HepG2 (cell line): ENCODE data around the gene MTFP1. TPM values are rescaled to one million over a fixed set of nuclear protein-coding genes. Genes with fewer than 3 reads are reported as not detected.

ENCODE experiments used
- ATAD3A ChIP-seq: sonication (generic); formaldehyde crosslinking; IDR thresholded peaks from 2 replicates; pipeline ENCODE4 v1.4.0; 2020; ENCODE audit warnings: missing genetic modification reagents
- HNRNPLL ChIP-seq: fragments of 200-400 bp; formaldehyde crosslinking; IDR thresholded peaks from 2 replicates; pipeline ENCODE4 v1.6.1; 2017; ENCODE audit warnings: mild to moderate bottlenecking, low read depth, low read length; ENCODE audit not compliant: poor library complexity, severe bottlenecking
- KLF12 ChIP-seq: sonication (generic); formaldehyde crosslinking; IDR thresholded peaks from 2 replicates; pipeline ENCODE4 v1.4.0; 2020; ENCODE audit warnings: missing genetic modification reagents, borderline replicate concordance
- MATR3 ChIP-seq: sonication (generic); formaldehyde crosslinking; IDR thresholded peaks from 2 replicates; pipeline ENCODE4 v1.4.0; 2020; ENCODE audit warnings: missing genetic modification reagents
- SOX5 ChIP-seq: IDR thresholded peaks from 2 replicates; pipeline ENCODE4 v1.6.1; 2016; ENCODE audit warnings: borderline replicate concordance
- SP1 ChIP-seq, 2 experiments: fragments of 450-650 bp in 1 of 2; sonication (generic) in 1 of 2; formaldehyde crosslinking in 1 of 2; IDR thresholded peaks; 2 replicates each; pipeline versions ENCODE4 v1.4.0 to v1.6.1; 2016 to 2020; ENCODE audit warnings: missing genetic modification reagents in 1 of 2
- SP4 ChIP-seq: sonication (generic); formaldehyde crosslinking; IDR thresholded peaks from 2 replicates; pipeline ENCODE4 v1.8.1; 2023; ENCODE audit warnings: mild to moderate bottlenecking, missing genetic modification reagents
- ZNF225 ChIP-seq: sonication (generic); formaldehyde crosslinking; IDR thresholded peaks from 2 replicates; pipeline ENCODE4 v1.4.0; 2020; ENCODE audit warnings: mild to moderate bottlenecking, missing genetic modification reagents
- ZNF441 ChIP-seq: sonication (generic); formaldehyde crosslinking; IDR thresholded peaks from 2 replicates; pipeline ENCODE4 v1.7.0; 2021; ENCODE audit warnings: missing genetic modification reagents, borderline replicate concordance
- ZNF770 ChIP-seq: sonication (generic); formaldehyde crosslinking; IDR thresholded peaks from 2 replicates; pipeline ENCODE4 v1.5.0; 2020; ENCODE audit warnings: mild to moderate bottlenecking, missing genetic modification reagents
- polyA plus RNA-seq, 8 experiments: library from polyadenylated mRNA; depleted of rRNA in 3 of 8; stranded (reverse) in 7 of 8; unstranded in 1 of 8; fragments of >200 nt; fragmentation: Illumina TruSeq in 4 of 8; extraction: Trizol in 4 of 8; gene quantifications; 2 replicates each; pipeline versions ENCODE4 v1.2.1 to v1.2.3, GENCODE V29; 2011 to 2016; ENCODE audit warnings: low read depth in 4 of 8, missing spikeins in 1 of 8, mixed read lengths in 1 of 8; ENCODE audit not compliant: insufficient read depth in 1 of 8
- total RNA-seq, 5 experiments: library from RNA; depleted of rRNA; stranded (reverse); fragments of >200 nt; fragmentation: Illumina TruSeq; extraction: Trizol; gene quantifications; 2 replicates each; pipeline ENCODE4 v1.2.3, GENCODE V29; 2016; ENCODE audit warnings: low read depth in 1 of 5
- TF ChIP-seq, protein P1 (sequence below): sonication (generic); formaldehyde crosslinking; IDR thresholded peaks from 2 replicates; pipeline ENCODE4 v1.5.0; 2020; ENCODE audit warnings: mild to moderate bottlenecking, missing genetic modification reagents, borderline replicate concordance
- TF ChIP-seq, protein P2 (sequence below): IDR thresholded peaks from 2 replicates; pipeline ENCODE4 v1.6.1; 2016; ENCODE audit warnings: missing compliant biosample characterization, missing genetic modification reagents, borderline replicate concordance

Gene MTFP1
- total and polyA plus RNA-seq, 2 of the 13 experiments (the other 11 are each of a cell fraction or from before 2014, with no cell fraction given), result 29.5 to 45.6 TPM

- TF ChIP-seq, protein P1, sequence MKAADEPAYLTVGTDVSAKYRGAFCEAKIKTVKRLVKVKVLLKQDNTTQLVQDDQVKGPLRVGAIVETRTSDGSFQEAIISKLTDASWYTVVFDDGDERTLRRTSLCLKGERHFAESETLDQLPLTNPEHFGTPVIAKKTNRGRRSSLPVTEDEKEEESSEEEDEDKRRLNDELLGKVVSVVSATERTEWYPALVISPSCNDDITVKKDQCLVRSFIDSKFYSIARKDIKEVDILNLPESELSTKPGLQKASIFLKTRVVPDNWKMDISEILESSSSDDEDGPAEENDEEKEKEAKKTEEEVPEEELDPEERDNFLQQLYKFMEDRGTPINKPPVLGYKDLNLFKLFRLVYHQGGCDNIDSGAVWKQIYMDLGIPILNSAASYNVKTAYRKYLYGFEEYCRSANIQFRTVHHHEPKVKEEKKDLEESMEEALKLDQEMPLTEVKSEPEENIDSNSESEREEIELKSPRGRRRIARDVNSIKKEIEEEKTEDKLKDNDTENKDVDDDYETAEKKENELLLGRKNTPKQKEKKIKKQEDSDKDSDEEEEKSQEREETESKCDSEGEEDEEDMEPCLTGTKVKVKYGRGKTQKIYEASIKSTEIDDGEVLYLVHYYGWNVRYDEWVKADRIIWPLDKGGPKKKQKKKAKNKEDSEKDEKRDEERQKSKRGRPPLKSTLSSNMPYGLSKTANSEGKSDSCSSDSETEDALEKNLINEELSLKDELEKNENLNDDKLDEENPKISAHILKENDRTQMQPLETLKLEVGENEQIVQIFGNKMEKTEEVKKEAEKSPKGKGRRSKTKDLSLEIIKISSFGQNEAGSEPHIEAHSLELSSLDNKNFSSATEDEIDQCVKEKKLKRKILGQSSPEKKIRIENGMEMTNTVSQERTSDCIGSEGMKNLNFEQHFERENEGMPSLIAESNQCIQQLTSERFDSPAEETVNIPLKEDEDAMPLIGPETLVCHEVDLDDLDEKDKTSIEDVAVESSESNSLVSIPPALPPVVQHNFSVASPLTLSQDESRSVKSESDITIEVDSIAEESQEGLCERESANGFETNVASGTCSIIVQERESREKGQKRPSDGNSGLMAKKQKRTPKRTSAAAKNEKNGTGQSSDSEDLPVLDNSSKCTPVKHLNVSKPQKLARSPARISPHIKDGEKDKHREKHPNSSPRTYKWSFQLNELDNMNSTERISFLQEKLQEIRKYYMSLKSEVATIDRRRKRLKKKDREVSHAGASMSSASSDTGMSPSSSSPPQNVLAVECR (CRISPR knock-in tag), result no peak; the same call in 1 of the 2 replicates
- TF ChIP-seq KLF12 (CRISPR knock-in tag), result no peak
- TF ChIP-seq, protein P2, sequence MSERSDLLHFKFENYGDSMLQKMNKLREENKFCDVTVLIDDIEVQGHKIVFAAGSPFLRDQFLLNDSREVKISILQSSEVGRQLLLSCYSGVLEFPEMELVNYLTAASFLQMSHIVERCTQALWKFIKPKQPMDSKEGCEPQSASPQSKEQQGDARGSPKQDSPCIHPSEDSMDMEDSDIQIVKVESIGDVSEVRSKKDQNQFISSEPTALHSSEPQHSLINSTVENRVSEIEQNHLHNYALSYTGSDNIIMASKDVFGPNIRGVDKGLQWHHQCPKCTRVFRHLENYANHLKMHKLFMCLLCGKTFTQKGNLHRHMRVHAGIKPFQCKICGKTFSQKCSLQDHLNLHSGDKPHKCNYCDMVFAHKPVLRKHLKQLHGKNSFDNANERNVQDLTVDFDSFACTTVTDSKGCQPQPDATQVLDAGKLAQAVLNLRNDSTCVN (CRISPR knock-in tag), result no peak
- TF ChIP-seq ZNF441 (CRISPR knock-in tag), result peak; percentile 88
- TF ChIP-seq SP4 (CRISPR knock-in tag), result peak; percentile 70; the same call in 1 of the 2 replicates
- TF ChIP-seq ATAD3A, result no peak
- no peak for TF ChIP-seq ZNF770 (CRISPR knock-in tag)
- TF ChIP-seq MATR3 (CRISPR knock-in tag), result no peak
- TF ChIP-seq SOX5 (CRISPR knock-in tag), result no peak
- TF ChIP-seq HNRNPLL, result peak; percentile 21
- no peak for TF ChIP-seq SP1 (IDR thresholded peaks at IDR 0.05)
- peak; percentile 38; the same call in 1 of the 2 replicates for TF ChIP-seq SP1 (CRISPR knock-in tag; IDR thresholded peaks at IDR 0.05)
- TF ChIP-seq ZNF225 (CRISPR knock-in tag), result 0 out of 2 replicates have a peak, but pooled peaks have one; percentile 32
Observed at GRCh38 chr22:30386960-30387827, 38.4 kb upstream of the MTFP1 start, which contains the start of gene RNF215 (continued).
